ENCODE measurements around the gene SLC43A1.

DNA sequence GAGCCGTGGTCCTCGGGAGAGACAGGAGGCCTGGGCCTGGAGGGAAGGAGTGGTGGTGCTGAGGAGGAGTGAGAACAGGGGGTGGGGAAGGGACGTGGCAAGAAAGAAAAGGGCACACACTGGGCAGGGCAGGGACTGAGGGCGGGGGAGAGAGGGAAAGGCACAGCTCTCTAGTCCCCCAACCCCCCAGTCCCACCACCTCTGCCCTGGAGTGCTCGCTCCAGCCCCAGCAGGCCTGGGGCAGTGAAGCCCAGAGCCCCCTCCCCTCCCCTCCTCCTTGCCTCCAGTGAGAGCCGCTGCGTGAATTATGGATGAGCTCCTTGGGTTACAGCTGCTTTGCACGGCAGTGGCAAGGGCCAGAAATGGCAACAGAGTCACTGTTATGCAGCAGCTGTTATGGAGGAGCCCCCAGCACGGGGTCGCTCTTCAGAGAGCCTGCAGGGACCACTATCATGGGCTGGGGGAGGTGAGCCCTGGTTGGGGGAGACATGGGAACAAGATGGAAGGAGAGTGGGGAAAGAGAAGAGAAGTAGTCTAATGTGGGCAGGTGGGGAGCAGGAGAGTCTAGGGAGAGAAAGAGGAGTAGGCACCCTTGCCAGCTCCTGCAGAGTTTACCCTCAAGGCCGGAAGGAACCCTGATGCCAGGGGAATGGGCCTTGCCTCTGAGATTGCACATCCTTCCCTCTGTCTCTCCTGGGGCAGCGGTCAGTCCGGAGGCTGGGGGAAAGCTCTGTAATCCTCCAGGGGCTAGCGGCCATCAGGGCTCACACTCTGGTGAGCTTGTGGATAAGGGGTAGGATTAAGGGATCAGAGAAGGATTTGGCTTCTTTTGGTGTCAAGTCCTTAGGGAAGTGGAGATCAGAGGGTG, 51.6 kb downstream of the SLC43A1 start:
- TF ChIP-seq, protein P1, sequence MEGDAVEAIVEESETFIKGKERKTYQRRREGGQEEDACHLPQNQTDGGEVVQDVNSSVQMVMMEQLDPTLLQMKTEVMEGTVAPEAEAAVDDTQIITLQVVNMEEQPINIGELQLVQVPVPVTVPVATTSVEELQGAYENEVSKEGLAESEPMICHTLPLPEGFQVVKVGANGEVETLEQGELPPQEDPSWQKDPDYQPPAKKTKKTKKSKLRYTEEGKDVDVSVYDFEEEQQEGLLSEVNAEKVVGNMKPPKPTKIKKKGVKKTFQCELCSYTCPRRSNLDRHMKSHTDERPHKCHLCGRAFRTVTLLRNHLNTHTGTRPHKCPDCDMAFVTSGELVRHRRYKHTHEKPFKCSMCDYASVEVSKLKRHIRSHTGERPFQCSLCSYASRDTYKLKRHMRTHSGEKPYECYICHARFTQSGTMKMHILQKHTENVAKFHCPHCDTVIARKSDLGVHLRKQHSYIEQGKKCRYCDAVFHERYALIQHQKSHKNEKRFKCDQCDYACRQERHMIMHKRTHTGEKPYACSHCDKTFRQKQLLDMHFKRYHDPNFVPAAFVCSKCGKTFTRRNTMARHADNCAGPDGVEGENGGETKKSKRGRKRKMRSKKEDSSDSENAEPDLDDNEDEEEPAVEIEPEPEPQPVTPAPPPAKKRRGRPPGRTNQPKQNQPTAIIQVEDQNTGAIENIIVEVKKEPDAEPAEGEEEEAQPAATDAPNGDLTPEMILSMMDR (IDR thresholded peaks at IDR 0.05) = no peak
- no peak for TF ChIP-seq POLR2A (IDR thresholded peaks at IDR 0.05)

Measured in esophagus squamous epithelium (tissue), 4 donors.